Endothelial cell of umbilical vein (primary cell): Measurements from ENCODE around the gene TFB2M.

Source experiments
- POLR2A ChIP-seq: IDR thresholded peaks from 2 replicates; pipeline ENCODE4 v1.6.1; 2012; ENCODE audit warnings: low read depth, mild to moderate bottlenecking, control low read depth, low read length
- TF ChIP-seq, protein P1 (sequence below), 2 donors: IDR thresholded peaks; 1 replicate in 1 of 2; 2 replicates in 1 of 2; pipeline ENCODE4 v1.5.1; 2011; ENCODE audit warnings: low read length in 2 of 2, mild to moderate bottlenecking in 2 of 2, moderate library complexity in 2 of 2, control low read depth in 1 of 2, inconsistent platforms in 1 of 2, low read depth in 1 of 2; ENCODE audit not compliant: insufficient read depth in 1 of 2; ENCODE audit errors: extremely low read depth in 1 of 2

GRCh38 chr1:246537441-246537840 lies 28.6 kb downstream of the TFB2M start:
- TF ChIP-seq, protein P1, sequence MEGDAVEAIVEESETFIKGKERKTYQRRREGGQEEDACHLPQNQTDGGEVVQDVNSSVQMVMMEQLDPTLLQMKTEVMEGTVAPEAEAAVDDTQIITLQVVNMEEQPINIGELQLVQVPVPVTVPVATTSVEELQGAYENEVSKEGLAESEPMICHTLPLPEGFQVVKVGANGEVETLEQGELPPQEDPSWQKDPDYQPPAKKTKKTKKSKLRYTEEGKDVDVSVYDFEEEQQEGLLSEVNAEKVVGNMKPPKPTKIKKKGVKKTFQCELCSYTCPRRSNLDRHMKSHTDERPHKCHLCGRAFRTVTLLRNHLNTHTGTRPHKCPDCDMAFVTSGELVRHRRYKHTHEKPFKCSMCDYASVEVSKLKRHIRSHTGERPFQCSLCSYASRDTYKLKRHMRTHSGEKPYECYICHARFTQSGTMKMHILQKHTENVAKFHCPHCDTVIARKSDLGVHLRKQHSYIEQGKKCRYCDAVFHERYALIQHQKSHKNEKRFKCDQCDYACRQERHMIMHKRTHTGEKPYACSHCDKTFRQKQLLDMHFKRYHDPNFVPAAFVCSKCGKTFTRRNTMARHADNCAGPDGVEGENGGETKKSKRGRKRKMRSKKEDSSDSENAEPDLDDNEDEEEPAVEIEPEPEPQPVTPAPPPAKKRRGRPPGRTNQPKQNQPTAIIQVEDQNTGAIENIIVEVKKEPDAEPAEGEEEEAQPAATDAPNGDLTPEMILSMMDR (IDR thresholded peaks at IDR 0.05; ENCODE audit: extremely low read depth in 1 of 2, insufficient read depth in 1 of 2, low read depth in 1 of 2, low read length in 2 of 2) = no peak
- no peak for TF ChIP-seq POLR2A
